Endothelial cell of umbilical vein (primary cell): ENCODE measurements around the gene ASCL5. TPM values are rescaled to one million over a fixed set of nuclear protein-coding genes. Genes with fewer than 3 reads are reported as not detected.

Source experiments
- BruUV-seq: library from RNA; stranded (reverse); fragments of 400-500 nt; replicated peaks from 2 replicates; lab custom pipeline; 2021; lab: Mats Ljungman, UMichigan
- CTCF ChIA-PET: fragments of 300-600, 350-600 bp; sonication (Branson Sonifier 250); formaldehyde crosslinking; loops from one replicate; lab custom pipeline; 2021; ENCODE audit warnings: antibody characterized with exemption, inconsistent platforms; lab: Charles Lee
- POLR2A ChIA-PET: fragments of 300-600, 350-600 bp; sonication (Branson Sonifier 250); formaldehyde crosslinking; loops from one replicate; lab custom pipeline; 2021; ENCODE audit warnings: antibody characterized with exemption, inconsistent platforms; lab: Charles Lee
- DNase-seq: peaks from one replicate; pipeline ENCODE4 v3.0.0-alpha.2; 2011; ENCODE audit warnings: low read depth, low spot score
- FAIRE-seq: peaks from 2 replicates; lab custom pipeline; 2011; peaks lifted over from hg19 to GRCh38; lab: Jason Lieb, UNC
- H2AFZ ChIP-seq: 2 replicates; pipeline ENCODE4 v1.6.0; 2012; ENCODE audit warnings: low read depth, low read length, control low read depth, inconsistent platforms
- H3K27ac ChIP-seq: 2 replicates; pipeline ENCODE4 v1.5.1; 2011; ENCODE audit warnings: low read depth, mild to moderate bottlenecking, control low read depth, low read length, moderate library complexity; ENCODE audit not compliant: insufficient read depth
- H3K27me3 ChIP-seq, 2 experiments: 2 replicates each; pipeline versions ENCODE4 v1.6.0 to v1.6.1; 2011; ENCODE audit warnings: low read length in 2 of 2, mixed read lengths in 1 of 2; ENCODE audit not compliant: control insufficient read depth in 2 of 2, insufficient read depth in 2 of 2
- H3K36me3 ChIP-seq, 2 experiments: 2 replicates in 1 of 2; 3 replicates in 1 of 2; pipeline ENCODE4 v1.5.1; 2011; ENCODE audit warnings: low read length in 2 of 2, mild to moderate bottlenecking in 1 of 2, moderate library complexity in 1 of 2; ENCODE audit not compliant: control insufficient read depth in 2 of 2, insufficient read depth in 2 of 2; ENCODE audit errors: extremely low read depth in 1 of 2
- H3K4me1 ChIP-seq: 3 replicates; pipeline ENCODE4 v1.5.1; 2011; ENCODE audit warnings: mild to moderate bottlenecking, low read length; ENCODE audit not compliant: control insufficient read depth, insufficient read depth; ENCODE audit errors: extremely low read depth
- H3K4me2 ChIP-seq: 2 replicates; pipeline ENCODE4 v1.6.1; 2011; ENCODE audit warnings: low read length, control low read depth, mixed read lengths; ENCODE audit not compliant: insufficient read depth
- H3K4me3 ChIP-seq, 3 experiments: fragments of 200-600 bp in 1 of 3; sonication (generic), shearing (Covaris generic) in 1 of 3; replicated peaks in 1 of 3; 2 replicates each; pipeline ENCODE4 v1.5.1; 2011 to 2016; ENCODE audit warnings: control low read depth in 3 of 3, low read length in 3 of 3, mild to moderate bottlenecking in 2 of 3, inconsistent platforms in 1 of 3, low read depth in 1 of 3, moderate library complexity in 1 of 3; ENCODE audit not compliant: insufficient read depth in 1 of 3
- H3K79me2 ChIP-seq: 2 replicates; pipeline ENCODE4 v1.6.0; 2012; ENCODE audit warnings: low read length, inconsistent platforms; ENCODE audit not compliant: control insufficient read depth, insufficient read depth
- H3K9ac ChIP-seq: replicated peaks from 2 replicates; pipeline ENCODE3; 2011; ENCODE audit warnings: low read length, control low read depth; ENCODE audit not compliant: insufficient read depth; ENCODE audit errors: extremely low read depth
- H3K9me1 ChIP-seq: replicated peaks from 3 replicates; pipeline ENCODE4 v1.6.0; 2011; ENCODE audit warnings: mild to moderate bottlenecking, low read length; ENCODE audit not compliant: control insufficient read depth, insufficient read depth; ENCODE audit errors: extremely low read depth
- H3K9me3 ChIP-seq: replicated peaks from 2 replicates; pipeline ENCODE4 v1.5.1; 2012; ENCODE audit warnings: low read length, inconsistent platforms; ENCODE audit not compliant: control insufficient read depth, insufficient read depth
- H4K20me1 ChIP-seq: replicated peaks from 2 replicates; pipeline ENCODE3; 2011; ENCODE audit warnings: mild to moderate bottlenecking, low read length; ENCODE audit not compliant: control insufficient read depth, insufficient read depth; ENCODE audit errors: extremely low read depth
- CTCF ChIP-seq, 2 donors: IDR thresholded peaks; 1 replicate in 1 of 2; 2 replicates in 1 of 2; pipeline ENCODE4 v1.5.1; 2011; ENCODE audit warnings: low read length in 2 of 2, mild to moderate bottlenecking in 2 of 2, moderate library complexity in 2 of 2, control low read depth in 1 of 2, inconsistent platforms in 1 of 2, low read depth in 1 of 2; ENCODE audit not compliant: insufficient read depth in 1 of 2; ENCODE audit errors: extremely low read depth in 1 of 2
- EZH2 ChIP-seq: IDR thresholded peaks from 2 replicates; pipeline ENCODE4 v1.6.1; 2012; ENCODE audit warnings: borderline replicate concordance, low read depth, mild to moderate bottlenecking, moderate library complexity, low read length, inconsistent platforms; ENCODE audit not compliant: severe bottlenecking
- FOS ChIP-seq: IDR thresholded peaks from 2 replicates; pipeline ENCODE4 v1.6.1; 2011; ENCODE audit warnings: mild to moderate bottlenecking, low read length, moderate library complexity, borderline replicate concordance; ENCODE audit not compliant: insufficient read depth
- GATA2 ChIP-seq: IDR thresholded peaks from 2 replicates; pipeline ENCODE4 v1.7.0; 2011; ENCODE audit warnings: low read depth, mild to moderate bottlenecking, moderate library complexity, mixed read lengths, low read length; ENCODE audit not compliant: insufficient read length, insufficient read depth
- JUN ChIP-seq: IDR thresholded peaks from 2 replicates; pipeline ENCODE4 v1.6.1; 2011; ENCODE audit warnings: borderline replicate concordance, low read depth; ENCODE audit not compliant: insufficient read length, insufficient read depth
- MAX ChIP-seq: IDR thresholded peaks from 2 replicates; pipeline ENCODE4 v1.6.1; 2011; ENCODE audit not compliant: insufficient read depth, insufficient read length
- MYC ChIP-seq: IDR thresholded peaks from one replicate; pipeline ENCODE4 v1.6.1; 2011; ENCODE audit warnings: mild to moderate bottlenecking, low read depth, low read length
- POLR2A ChIP-seq: IDR thresholded peaks from 2 replicates; pipeline ENCODE4 v1.6.1; 2012; ENCODE audit warnings: low read depth, mild to moderate bottlenecking, control low read depth, low read length
- POLR2AphosphoS5 ChIP-seq: IDR thresholded peaks from 2 replicates; pipeline ENCODE4 v1.6.1; 2012; ENCODE audit warnings: low read depth, mild to moderate bottlenecking, control low read depth, low read length, moderate library complexity; ENCODE audit not compliant: insufficient read depth
- dilution Hi-C: fragments of 300-500 bp; cut with MboI; formaldehyde crosslinking; loops from one replicate; pipeline ENCODE4 v1.15.0; 2019; ENCODE audit warnings: low sequenced_read_pairs; ENCODE audit not compliant: extremely low pct_ligation_motif_present
- intact Hi-C: fragments of 100-400 bp; cut with micrococcal nuclease; formaldehyde crosslinking; loops from one replicate; pipeline ENCODE4 v1.10.0; 2022
- polyA plus RNA-seq, 4 experiments: library from polyadenylated mRNA; depleted of rRNA in 3 of 4; stranded (reverse) in 3 of 4; unstranded in 1 of 4; fragments of >200 nt; gene quantifications; 2 replicates each; pipeline versions ENCODE4 v1.2.1 to v1.2.3, GENCODE V29; 2011 to 2012; ENCODE audit warnings: missing spikeins in 1 of 4
- total RNA-seq: library from RNA; stranded (reverse); gene quantifications from 2 replicates; pipeline ENCODE4 v1.2.3, GENCODE V29; 2021

Gene ASCL5
- total and polyA plus RNA-seq, 2 donors (not counting 3 experiments of a cell fraction or from before 2014, with no cell fraction given), result not detected

GRCh38 chr1:201100169-201100930 lies 26.6 kb downstream of the ASCL5 start:
- no peaks in the 10 kb centered on the region for H4K20me1 ChIP-seq
- H2AFZ ChIP-seq, result no peak overlapping the region
- H3K4me3 ChIP-seq, result no peak overlapping the region
- FAIRE-seq, result no peak
- intact Hi-C loops, result no loop called here
- H3K79me2 ChIP-seq, result no peaks in the 10 kb centered on the region
- H3K36me3 ChIP-seq, result no peaks in the 10 kb centered on the region
- TF ChIP-seq MYC (no peak), GATA2 (no peak), POLR2AphosphoS5 (no peak), MAX (no peak), JUN (no peak), FOS (no peak), POLR2A (no peak), EZH2 (no peak), CTCF (IDR thresholded peaks at IDR 0.05; ENCODE audit: extremely low read depth in 1 of 2, insufficient read depth in 1 of 2, low read depth in 1 of 2, low read length in 2 of 2) (no peak)
- no peak overlapping the region for H3K27ac ChIP-seq
- no peaks in the 10 kb centered on the region for H3K9me3 ChIP-seq
- H3K4me2 ChIP-seq, result no peak overlapping the region
- CTCF ChIA-PET, result interaction anchor here (1.7 kb wide), 1 partner anchor 19 kb away, joined by 4 read pairs; no protein-coding TSS in a partner anchor
- dilution Hi-C loops, result no loop called here
- DNase-seq, result no peak
- H3K4me1 ChIP-seq, result no peaks in the 10 kb centered on the region
- POLR2A ChIA-PET, result no interaction called here
- H3K27me3 ChIP-seq, result peaks cover 0 to 8% of the 10 kb centered on the region in 2 experiments
- no peak overlapping the region for H3K9ac ChIP-seq
- no TSS peak for BruUV-seq
- no peaks in the 10 kb centered on the region for H3K9me1 ChIP-seq
